Liver (tissue), 9 donors: Measurements from ENCODE around the gene MRPL55. TPM values are rescaled to one million over a fixed set of nuclear protein-coding genes. Genes with fewer than 3 reads are reported as not detected.

Source experiments
- DNase-seq: peaks from one replicate; pipeline ENCODE4 v3.0.0-alpha.2; 2017; ENCODE audit warnings: low spot score
- H3K27ac ChIP-seq, 2 donors: one replicate each; pipeline ENCODE4 v1.7.0; 2013; ENCODE audit warnings: inconsistent platforms in 2 of 2, low read length in 2 of 2, control low read depth in 1 of 2, low read depth in 1 of 2, mild to moderate bottlenecking in 1 of 2
- H3K27me3 ChIP-seq, 4 donors: one replicate each; pipeline versions ENCODE4 v1.6.1 to v1.7.0; 2013; ENCODE audit warnings: low read length in 3 of 4, inconsistent platforms in 1 of 4, mild to moderate bottlenecking in 1 of 4, moderate library complexity in 1 of 4; ENCODE audit not compliant: control insufficient read depth in 4 of 4, insufficient read depth in 4 of 4
- H3K36me3 ChIP-seq, 4 donors: one replicate each; pipeline versions ENCODE4 v1.6.1 to v1.7.0; 2013; ENCODE audit warnings: low read length in 3 of 4, mild to moderate bottlenecking in 3 of 4, low read depth in 1 of 4, moderate library complexity in 1 of 4; ENCODE audit not compliant: control insufficient read depth in 4 of 4, insufficient read depth in 3 of 4
- H3K4me1 ChIP-seq, 4 donors: one replicate each; pipeline versions ENCODE4 v1.6.1 to v1.7.0; 2013; ENCODE audit warnings: low read length in 3 of 4, mild to moderate bottlenecking in 3 of 4, moderate library complexity in 1 of 4; ENCODE audit not compliant: control insufficient read depth in 4 of 4, insufficient read depth in 4 of 4
- H3K4me3 ChIP-seq, 3 donors: one replicate each; pipeline versions ENCODE4 v1.6.1 to v1.7.0; 2013; ENCODE audit warnings: low read length in 3 of 3, control low read depth in 1 of 3, low read depth in 1 of 3, mild to moderate bottlenecking in 1 of 3
- H3K9ac ChIP-seq, 2 donors: one replicate each; pipeline ENCODE4 v1.7.0; 2013; ENCODE audit warnings: low read length in 2 of 2, mild to moderate bottlenecking in 2 of 2, moderate library complexity in 2 of 2, control low read depth in 1 of 2, low read depth in 1 of 2
- H3K9me3 ChIP-seq, 4 donors: one replicate each; pipeline versions ENCODE4 v1.6.1 to v1.7.0; 2013; ENCODE audit warnings: low read length in 3 of 4; ENCODE audit not compliant: control insufficient read depth in 4 of 4
- ATF3 ChIP-seq: IDR thresholded peaks from 2 replicates; pipeline ENCODE4 v1.6.1; 2016; ENCODE audit warnings: antibody characterized with exemption
- CTCF ChIP-seq: fragments of 150-350 bp; IDR thresholded peaks from 2 replicates; pipeline ENCODE4 v1.5.1; 2017; ENCODE audit warnings: improper control_type of control experiment, low read depth, low read length; ENCODE audit not compliant: missing input control
- EGR1 ChIP-seq, 2 donors: IDR thresholded peaks; 2 replicates each; pipeline ENCODE4 v1.6.1; 2016 to 2018; ENCODE audit warnings: antibody characterized with exemption in 2 of 2, low read depth in 2 of 2
- FOXA1 ChIP-seq: IDR thresholded peaks from 2 replicates; pipeline ENCODE4 v1.6.1; 2016; ENCODE audit warnings: antibody characterized with exemption
- FOXA2 ChIP-seq: IDR thresholded peaks from 2 replicates; pipeline ENCODE4 v1.6.1; 2016; ENCODE audit warnings: antibody characterized with exemption
- GABPA ChIP-seq, 2 donors: IDR thresholded peaks in 1 of 2; conservative IDR thresholded peaks in 1 of 2; 2 replicates each; pipeline ENCODE4 v1.6.1; 2016; ENCODE audit warnings: antibody characterized with exemption in 2 of 2, mild to moderate bottlenecking in 1 of 2, moderate library complexity in 1 of 2
- HNF4A ChIP-seq, 2 donors: conservative IDR thresholded peaks; 2 replicates each; pipeline ENCODE4 v1.6.1; 2016; ENCODE audit warnings: antibody characterized with exemption in 2 of 2, mild to moderate bottlenecking in 2 of 2
- HNF4G ChIP-seq: IDR thresholded peaks from 2 replicates; pipeline ENCODE4 v1.6.1; 2016; ENCODE audit warnings: antibody characterized with exemption
- JUND ChIP-seq, 2 donors: IDR thresholded peaks; 2 replicates each; pipeline ENCODE4 v1.6.1; 2016; ENCODE audit warnings: antibody characterized with exemption in 2 of 2
- MAX ChIP-seq: IDR thresholded peaks from 2 replicates; pipeline ENCODE4 v1.6.1; 2016; ENCODE audit warnings: antibody characterized with exemption
- NR2F2 ChIP-seq: IDR thresholded peaks from 2 replicates; pipeline ENCODE4 v1.6.1; 2016; ENCODE audit warnings: antibody characterized with exemption
- RAD21 ChIP-seq, 2 donors: IDR thresholded peaks; 2 replicates each; pipeline ENCODE4 v1.6.1; 2016; ENCODE audit warnings: antibody characterized with exemption in 2 of 2, mild to moderate bottlenecking in 2 of 2
- REST ChIP-seq: IDR thresholded peaks from 2 replicates; pipeline ENCODE4 v1.6.1; 2016; ENCODE audit warnings: antibody characterized with exemption, mild to moderate bottlenecking
- RXRA ChIP-seq, 2 donors: IDR thresholded peaks; 2 replicates each; pipeline ENCODE4 v1.6.1; 2017 to 2018; ENCODE audit warnings: antibody characterized with exemption in 2 of 2, mild to moderate bottlenecking in 1 of 2
- SP1 ChIP-seq: IDR thresholded peaks from 2 replicates; pipeline ENCODE4 v1.6.1; 2018; ENCODE audit warnings: antibody characterized with exemption, mild to moderate bottlenecking
- TAF1 ChIP-seq: conservative IDR thresholded peaks from 2 replicates; pipeline ENCODE4 v1.6.1; 2016; ENCODE audit warnings: antibody characterized with exemption, mild to moderate bottlenecking
- YY1 ChIP-seq: IDR thresholded peaks from 2 replicates; pipeline ENCODE4 v1.6.1; 2016; ENCODE audit warnings: antibody characterized with exemption, mild to moderate bottlenecking
- ZBTB33 ChIP-seq: IDR thresholded peaks from 2 replicates; pipeline ENCODE4 v1.6.1; 2016; ENCODE audit warnings: antibody characterized with exemption
- WGBS: extraction: QIAGEN DNeasy Blood & Tissue Kit; methylation state at CpG from one replicate; pipeline ENCODE4 v1.1.7; 2013; 5-methylcytosine and 5-hydroxymethylcytosine counted together
- polyA plus RNA-seq, 2 donors: library from polyadenylated mRNA; stranded (reverse) in 1 of 2; unstranded in 1 of 2; fragments of 200-250 nt in 1 of 2; fragments of >200 nt in 1 of 2; fragmentation: Nextera tagmentation in 1 of 2; extraction: Ambion mirVana in 1 of 2; gene quantifications; one replicate each; pipeline versions ENCODE4 v1.2.1 to v1.2.3, GENCODE V29; 2013 to 2015
- total RNA-seq, 2 donors: library from RNA; depleted of rRNA; stranded (reverse); fragments of >200 nt; gene quantifications; one replicate each; pipeline ENCODE4 v1.2.3, GENCODE V29; 2014
- donor health status: healthy.
- donor health status: healthy.
- donor health status: healthy.
- donor health status: healthy.
- donor health status: healthy.

The MRPL55 gene
- total and polyA plus RNA-seq, 4 donors = 38.9 to 119 (median 62.0) TPM

GRCh38 chr1:228076796-228077430 is 32.2 kb downstream of the MRPL55 start:
- Histone ChIP-seq H3K9ac (no peak overlapping the region), H3K9me3 (no peaks in the 10 kb centered on the region), H3K27ac (no peak overlapping the region), H3K4me1 (peaks cover 7 to 9% (median 8%) of the 10 kb centered on the region in 4 donors), H3K36me3 (no peaks in the 10 kb centered on the region), H3K4me3 (no peak overlapping the region), H3K27me3 (no peaks in the 10 kb centered on the region)
- TF ChIP-seq TAF1 (no peak), ATF3 (no peak), GABPA (IDR thresholded peaks at IDR 0.05 in 1 of 2, conservative IDR thresholded peaks at IDR 0.05 in 1 of 2) (no peak), EGR1 (IDR thresholded peaks at IDR 0.05; ENCODE audit: low read depth in 2 of 2) (no peak), RAD21 (IDR thresholded peaks at IDR 0.05) (no peak), ZBTB33 (no peak), NR2F2 (no peak), SP1 (no peak), REST (no peak), HNF4A (conservative IDR thresholded peaks at IDR 0.05) (no peak), RXRA (IDR thresholded peaks at IDR 0.05) (no peak), FOXA1 (no peak), JUND (IDR thresholded peaks at IDR 0.05) (no peak), CTCF (no peak), FOXA2 (no peak), YY1 (no peak), MAX (no peak), HNF4G (no peak)
- DNase-seq = no peak
- 72% methylated on average over 9 of the region's 9 CpGs for WGBS
